Chondrocyte (in vitro differentiated cells): ENCODE data around the gene PRELID3B. TPM values are rescaled to one million over a fixed set of nuclear protein-coding genes. Genes with fewer than 3 reads are reported as not detected.

Experiments used
- DNase-seq: peaks from one replicate; pipeline ENCODE4 v3.0.0; 2021; ENCODE audit warnings: mixed read lengths, low spot score
- H3K27ac Mint-ChIP-seq: one replicate; pipeline ENCODE4 v1.8.0; 2021; ENCODE audit warnings: mild to moderate bottlenecking, moderate library complexity, mixed read lengths; ENCODE audit not compliant: unreplicated experiment
- H3K27me3 Mint-ChIP-seq: 2 replicates; pipeline ENCODE4 v1.8.0; 2021; ENCODE audit warnings: low read depth, mixed read lengths
- H3K36me3 Mint-ChIP-seq: 2 replicates; pipeline ENCODE4 v1.8.0; 2021; ENCODE audit warnings: low read depth, mixed read lengths
- H3K4me1 Mint-ChIP-seq: 2 replicates; pipeline ENCODE4 v1.8.0; 2021; ENCODE audit warnings: low read depth, mild to moderate bottlenecking, mixed read lengths
- H3K4me3 Mint-ChIP-seq: one replicate; pipeline ENCODE4 v1.8.0; 2021; ENCODE audit warnings: mild to moderate bottlenecking, moderate library complexity, mixed read lengths; ENCODE audit not compliant: unreplicated experiment
- H3K9me3 Mint-ChIP-seq: 2 replicates; pipeline ENCODE4 v1.8.0; 2021; ENCODE audit warnings: low read depth, mixed read lengths
- total RNA-seq: library from RNA; stranded (reverse); gene quantifications from 3 replicates; pipeline ENCODE4 v1.2.1, GENCODE V29; 2021
- TF ChIP-seq, protein P1 (sequence below): fragments of 200-600 bp; sonication (generic); IDR thresholded peaks from 2 replicates; pipeline ENCODE4 v1.5.0; 2021; ENCODE audit warnings: antibody characterized with exemption, mild to moderate bottlenecking, moderate library complexity

Gene PRELID3B
- total RNA-seq, 1 donor from 2014 or later: 41.1 TPM

DNA sequence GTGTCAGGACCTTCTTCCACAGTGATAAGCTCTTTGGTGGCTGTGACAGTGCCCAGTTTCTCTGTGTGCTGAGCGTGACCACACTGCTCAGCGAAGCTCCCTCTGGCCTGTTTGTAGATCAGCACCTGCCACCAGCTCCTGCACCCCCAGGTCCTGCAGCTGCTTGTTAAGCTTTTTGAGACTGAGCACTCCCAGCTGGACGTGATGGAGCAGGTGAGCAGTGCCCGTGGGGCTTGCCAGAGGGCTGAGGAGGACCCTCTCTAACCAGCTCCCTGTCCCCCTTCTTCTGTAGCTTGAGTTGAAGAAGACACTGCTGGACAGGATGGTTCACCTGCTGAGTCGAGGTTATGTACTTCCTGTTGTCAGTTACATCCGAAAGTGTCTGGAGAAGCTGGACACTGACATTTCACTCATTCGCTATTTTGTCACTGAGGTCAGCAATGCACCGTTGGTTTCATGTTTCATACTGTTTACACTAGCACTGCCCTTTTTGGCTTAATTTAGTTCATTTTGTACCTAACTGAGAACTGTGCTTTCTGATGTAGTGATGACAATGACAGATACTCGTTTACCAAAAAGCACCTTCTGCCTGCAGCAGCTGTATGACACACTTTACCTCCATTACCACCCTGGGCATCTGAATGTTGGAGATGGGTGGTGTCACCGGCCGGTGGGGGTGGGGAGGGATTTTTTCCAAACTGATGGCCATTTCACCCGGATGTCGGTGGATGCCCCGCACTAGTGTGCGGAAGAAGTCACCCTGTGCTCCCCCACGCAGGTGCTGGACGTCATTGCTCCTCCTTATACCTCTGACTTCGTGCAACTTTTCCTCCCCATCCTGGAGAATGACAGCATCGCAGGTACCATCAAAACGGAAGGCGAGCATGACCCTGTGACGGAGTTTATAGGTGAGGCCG, 49.0 kb downstream of the PRELID3B start:
- Mint-ChIP-seq H3K27ac (no peak overlapping the region), H3K27me3 (no peaks in the 10 kb centered on the region), H3K36me3 (peaks cover 38% of the 10 kb centered on the region), H3K4me3 (no peak overlapping the region), H3K4me1 (peaks cover 8% of the 10 kb centered on the region), H3K9me3 (no peaks in the 10 kb centered on the region)
- no peak for DNase-seq
- TF ChIP-seq, protein P1, sequence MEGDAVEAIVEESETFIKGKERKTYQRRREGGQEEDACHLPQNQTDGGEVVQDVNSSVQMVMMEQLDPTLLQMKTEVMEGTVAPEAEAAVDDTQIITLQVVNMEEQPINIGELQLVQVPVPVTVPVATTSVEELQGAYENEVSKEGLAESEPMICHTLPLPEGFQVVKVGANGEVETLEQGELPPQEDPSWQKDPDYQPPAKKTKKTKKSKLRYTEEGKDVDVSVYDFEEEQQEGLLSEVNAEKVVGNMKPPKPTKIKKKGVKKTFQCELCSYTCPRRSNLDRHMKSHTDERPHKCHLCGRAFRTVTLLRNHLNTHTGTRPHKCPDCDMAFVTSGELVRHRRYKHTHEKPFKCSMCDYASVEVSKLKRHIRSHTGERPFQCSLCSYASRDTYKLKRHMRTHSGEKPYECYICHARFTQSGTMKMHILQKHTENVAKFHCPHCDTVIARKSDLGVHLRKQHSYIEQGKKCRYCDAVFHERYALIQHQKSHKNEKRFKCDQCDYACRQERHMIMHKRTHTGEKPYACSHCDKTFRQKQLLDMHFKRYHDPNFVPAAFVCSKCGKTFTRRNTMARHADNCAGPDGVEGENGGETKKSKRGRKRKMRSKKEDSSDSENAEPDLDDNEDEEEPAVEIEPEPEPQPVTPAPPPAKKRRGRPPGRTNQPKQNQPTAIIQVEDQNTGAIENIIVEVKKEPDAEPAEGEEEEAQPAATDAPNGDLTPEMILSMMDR: no peak

DNA sequence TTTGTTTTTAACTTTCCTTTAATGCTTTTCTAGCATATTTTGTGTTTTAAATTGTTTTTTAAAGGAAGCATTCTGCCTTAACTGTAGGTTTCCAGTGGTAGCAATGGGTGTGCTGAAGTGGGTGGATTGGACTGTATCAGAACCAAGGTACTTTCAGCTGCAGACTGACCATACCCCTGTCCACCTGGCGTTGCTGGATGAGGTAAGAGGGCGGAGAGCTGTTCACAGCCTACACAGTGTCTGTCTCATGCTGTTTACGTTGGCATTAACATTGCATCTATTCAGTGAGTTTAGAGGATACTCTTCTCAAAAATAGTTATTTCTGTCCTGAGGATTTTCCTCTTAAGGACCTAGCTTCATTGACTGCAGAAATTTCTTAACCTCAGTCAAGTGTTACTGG, 49.7 kb downstream of the PRELID3B start:
- TF ChIP-seq, protein P1: no peak
- Mint-ChIP-seq H3K4me1 (peaks cover 8% of the 10 kb centered on the region), H3K4me3 (no peak overlapping the region), H3K9me3 (no peaks in the 10 kb centered on the region), H3K27ac (no peak overlapping the region), H3K36me3 (peaks cover 40% of the 10 kb centered on the region), H3K27me3 (no peaks in the 10 kb centered on the region)
- no peak for DNase-seq

DNA sequence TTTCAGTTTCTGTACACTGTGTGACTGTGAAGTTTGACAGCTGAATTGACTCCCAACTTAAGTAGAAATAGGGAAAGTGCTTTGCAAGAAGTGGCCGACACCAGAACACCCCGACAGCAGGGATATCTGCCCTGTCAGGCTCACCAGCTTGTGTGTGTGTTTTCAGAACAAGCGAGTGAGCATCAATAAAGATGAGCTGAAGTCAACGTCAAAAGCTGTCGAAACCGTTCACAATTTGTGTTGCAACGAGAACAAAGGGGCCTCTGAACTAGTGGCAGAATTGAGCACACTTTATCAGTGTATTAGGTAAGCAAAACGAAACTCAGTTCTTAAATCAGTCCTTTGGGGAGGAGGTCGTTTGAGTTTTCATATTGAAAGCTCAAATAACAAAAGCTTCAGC, 50.9 kb downstream of the PRELID3B start:
- DNase-seq: no peak
- H3K4me3 Mint-ChIP-seq: no peak overlapping the region
- no peak overlapping the region for H3K27ac Mint-ChIP-seq
- H3K36me3 Mint-ChIP-seq: peaks cover 41% of the 10 kb centered on the region
- peaks cover 8% of the 10 kb centered on the region for H3K4me1 Mint-ChIP-seq
- no peaks in the 10 kb centered on the region for H3K9me3 Mint-ChIP-seq
- no peaks in the 10 kb centered on the region for H3K27me3 Mint-ChIP-seq
- TF ChIP-seq, protein P1: no peak

DNA sequence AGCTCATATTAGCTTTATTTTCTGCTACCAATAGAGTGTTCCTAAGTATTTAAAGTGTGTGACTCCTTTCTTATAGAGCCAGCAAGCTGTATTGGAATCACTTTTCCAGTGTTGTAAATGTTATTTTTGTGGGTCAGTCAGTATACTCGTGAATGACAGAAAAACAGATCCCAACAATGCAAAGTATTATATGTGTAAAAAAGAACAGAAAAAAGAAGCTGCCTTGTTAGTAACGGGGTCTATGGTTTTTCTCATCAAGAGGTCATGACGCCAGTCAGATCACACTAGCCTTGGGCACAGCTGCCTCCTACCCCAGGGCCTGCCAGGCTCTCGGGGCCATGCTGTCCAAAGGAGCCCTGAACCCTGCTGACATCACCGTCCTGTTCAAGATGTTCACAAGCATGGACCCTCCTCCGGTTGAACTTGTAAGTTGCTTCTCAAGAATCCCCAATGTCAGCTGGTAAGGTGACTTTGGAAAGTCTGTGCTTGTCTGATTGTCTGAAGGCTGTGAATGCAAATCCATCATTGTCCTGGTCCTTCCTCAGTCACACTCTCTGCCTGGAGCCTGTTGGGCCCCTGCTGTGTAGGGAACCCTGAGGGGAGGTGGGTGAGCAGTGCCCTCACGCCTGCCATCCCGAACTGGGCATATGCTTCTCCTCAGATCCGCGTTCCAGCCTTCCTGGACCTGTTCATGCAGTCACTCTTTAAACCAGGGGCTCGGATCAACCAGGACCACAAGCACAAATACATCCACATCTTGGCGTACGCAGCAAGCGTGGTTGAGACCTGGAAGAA, 51.7 kb downstream of the PRELID3B start:
- no peaks in the 10 kb centered on the region for H3K9me3 Mint-ChIP-seq
- TF ChIP-seq, protein P1: no peak
- no peaks in the 10 kb centered on the region for H3K27me3 Mint-ChIP-seq
- H3K4me3 Mint-ChIP-seq: no peak overlapping the region
- DNase-seq: no peak
- H3K4me1 Mint-ChIP-seq: peaks cover 6% of the 10 kb centered on the region
- no peak overlapping the region for H3K27ac Mint-ChIP-seq
- H3K36me3 Mint-ChIP-seq: peaks cover 39% of the 10 kb centered on the region

DNA sequence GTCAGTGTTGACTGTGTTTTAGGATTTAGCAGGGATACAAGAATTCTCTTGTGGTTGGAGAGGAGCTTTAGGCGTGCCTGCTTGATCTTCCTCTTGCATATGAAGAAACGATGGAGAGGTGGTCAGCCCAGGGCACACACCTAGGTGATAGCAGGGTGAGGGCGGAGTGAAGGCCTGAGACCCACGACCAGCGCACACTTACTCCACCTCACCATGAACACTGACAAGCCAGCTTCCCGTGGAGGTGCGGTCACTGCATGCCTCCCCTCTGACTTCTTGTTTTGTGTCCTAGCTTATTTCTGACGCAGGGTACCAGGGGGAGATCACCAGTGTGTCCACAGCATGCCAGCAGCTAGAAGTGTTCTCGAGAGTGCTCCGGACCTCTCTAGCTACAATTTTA, 53.4 kb downstream of the PRELID3B start:
- H3K27ac Mint-ChIP-seq: no peak overlapping the region

More for the DNA sequence above, 53.4 kb downstream of the PRELID3B start:
- Mint-ChIP-seq H3K4me1 (peaks cover 8% of the 10 kb centered on the region), H3K27me3 (no peaks in the 10 kb centered on the region), H3K4me3 (no peak overlapping the region), H3K9me3 (no peaks in the 10 kb centered on the region), H3K36me3 (peaks cover 29% of the 10 kb centered on the region)
- TF ChIP-seq, protein P1: no peak
- no peak for DNase-seq
